H9 (cell line): Measurements from ENCODE around the gene ATP1B2. TPM values are rescaled to one million over a fixed set of nuclear protein-coding genes. Genes with fewer than 3 reads are reported as not detected.

Experiments
- DNase-seq: peaks from one replicate; pipeline ENCODE4 v3.0.0-alpha.2; 2017
- H2AFZ ChIP-seq: one replicate; pipeline ENCODE4 v1.6.1; 2013; ENCODE audit warnings: mild to moderate bottlenecking, low read length, control low read depth, moderate library complexity
- H2AK5ac ChIP-seq: 2 replicates; pipeline ENCODE4 v1.6.1; 2013; ENCODE audit warnings: low read length, control low read depth, mixed read lengths; ENCODE audit not compliant: insufficient read length
- H2BK120ac ChIP-seq: one replicate; pipeline ENCODE4 v1.6.1; 2013; ENCODE audit warnings: low read depth, mild to moderate bottlenecking, low read length, control low read depth, inconsistent platforms; ENCODE audit not compliant: poor library complexity, severe bottlenecking
- H2BK12ac ChIP-seq: 2 replicates; pipeline ENCODE4 v1.6.1; 2013; ENCODE audit warnings: low read length, control low read depth, mixed read lengths, low read depth; ENCODE audit not compliant: insufficient read length
- H2BK15ac ChIP-seq: 2 replicates; pipeline ENCODE4 v1.6.1; 2013; ENCODE audit warnings: low read depth, low read length, control low read depth
- H2BK20ac ChIP-seq: one replicate; pipeline ENCODE4 v1.6.1; 2013; ENCODE audit warnings: low read depth, mild to moderate bottlenecking, low read length, control low read depth, inconsistent platforms; ENCODE audit not compliant: poor library complexity, severe bottlenecking
- H2BK5ac ChIP-seq: 2 replicates; pipeline ENCODE4 v1.6.1; 2013; ENCODE audit warnings: low read length, control low read depth, mixed read lengths; ENCODE audit not compliant: insufficient read length
- H3K14ac ChIP-seq: 2 replicates; pipeline ENCODE4 v1.6.1; 2013; ENCODE audit warnings: low read length, control low read depth; ENCODE audit not compliant: insufficient read depth
- H3K18ac ChIP-seq: 2 replicates; pipeline ENCODE4 v1.6.1; 2013; ENCODE audit warnings: low read depth, mild to moderate bottlenecking, mixed read lengths, low read length, control low read depth; ENCODE audit not compliant: insufficient read length
- H3K23ac ChIP-seq: 2 replicates; pipeline ENCODE4 v1.6.1; 2013; ENCODE audit warnings: low read length, control low read depth, mixed read lengths, low read depth; ENCODE audit not compliant: insufficient read length
- H3K23me2 ChIP-seq: 2 replicates; pipeline ENCODE4 v1.6.1; 2013; ENCODE audit warnings: low read depth, mild to moderate bottlenecking, mixed read lengths, low read length, control low read depth; ENCODE audit not compliant: insufficient read length, poor library complexity, severe bottlenecking
- H3K27ac ChIP-seq: 2 replicates; pipeline ENCODE4 v1.5.1; 2013; ENCODE audit warnings: low read length, control low read depth, mixed read lengths, low read depth; ENCODE audit not compliant: insufficient read length
- H3K27me3 ChIP-seq: 2 replicates; pipeline ENCODE4 v1.6.1; 2013; ENCODE audit warnings: low read length, control low read depth, inconsistent platforms; ENCODE audit not compliant: insufficient read depth
- H3K4ac ChIP-seq: 2 replicates; pipeline ENCODE4 v1.6.1; 2013; ENCODE audit warnings: low read depth, mild to moderate bottlenecking, control low read depth, inconsistent platforms, low read length, moderate library complexity
- H3K4me1 ChIP-seq: 2 replicates; pipeline ENCODE4 v1.6.1; 2013; ENCODE audit warnings: low read length, control low read depth, inconsistent platforms; ENCODE audit not compliant: insufficient read depth
- H3K4me2 ChIP-seq: 2 replicates; pipeline ENCODE4 v1.6.1; 2013; ENCODE audit warnings: low read length, control low read depth, mixed read lengths; ENCODE audit not compliant: insufficient read length, insufficient read depth
- H3K56ac ChIP-seq: 2 replicates; pipeline ENCODE4 v1.6.1; 2013; ENCODE audit warnings: low read depth, mild to moderate bottlenecking, mixed read lengths, low read length, control low read depth; ENCODE audit not compliant: insufficient read length
- H3K79me1 ChIP-seq: 2 replicates; pipeline ENCODE4 v1.6.1; 2013; ENCODE audit warnings: low read depth, mild to moderate bottlenecking, moderate library complexity, low read length, control low read depth, inconsistent platforms; ENCODE audit not compliant: insufficient read depth, poor library complexity, severe bottlenecking
- H3K79me2 ChIP-seq: 2 replicates; pipeline ENCODE4 v1.6.1; 2013; ENCODE audit warnings: low read length, control low read depth, inconsistent platforms; ENCODE audit not compliant: insufficient read depth
- H3K9ac ChIP-seq: 2 replicates; pipeline ENCODE4 v1.6.1; 2013; ENCODE audit warnings: low read length, control low read depth, mixed read lengths; ENCODE audit not compliant: insufficient read length; ENCODE audit errors: extremely low read depth
- H3K9me3 ChIP-seq: one replicate; pipeline ENCODE4 v1.6.1; 2013; ENCODE audit warnings: low read depth, low read length, inconsistent platforms; ENCODE audit not compliant: control insufficient read depth
- H3T11ph ChIP-seq: one replicate; pipeline ENCODE4 v1.6.1; 2013; ENCODE audit warnings: mild to moderate bottlenecking, low read length, control low read depth, inconsistent platforms
- H4K20me1 ChIP-seq: one replicate; pipeline ENCODE4 v1.6.1; 2013; ENCODE audit not compliant: control insufficient read depth, insufficient read length, insufficient read depth
- H4K5ac ChIP-seq: 2 replicates; pipeline ENCODE4 v1.6.1; 2013; ENCODE audit warnings: low read depth, mild to moderate bottlenecking, mixed read lengths, low read length, control low read depth; ENCODE audit not compliant: insufficient read length
- H4K8ac ChIP-seq: replicated peaks from 2 replicates; pipeline ENCODE4 v1.6.1; 2013; ENCODE audit warnings: low read length, control low read depth, mixed read lengths, low read depth; ENCODE audit not compliant: insufficient read length
- H4K91ac ChIP-seq: 2 replicates; pipeline ENCODE4 v1.6.1; 2013; ENCODE audit warnings: low read depth, mild to moderate bottlenecking, moderate library complexity, mixed read lengths, low read length, control low read depth; ENCODE audit not compliant: insufficient read length
- H3K27ac Mint-ChIP-seq, 3 experiments: 2 replicates in 2 of 3; 3 replicates in 1 of 3; pipeline ENCODE4 v1.8.0; 2020 to 2021; ENCODE audit warnings: mixed read lengths in 3 of 3, mild to moderate bottlenecking in 1 of 3, moderate library complexity in 1 of 3
- H3K27me3 Mint-ChIP-seq: 2 replicates; pipeline ENCODE4 v1.8.0; 2021; ENCODE audit warnings: low read depth, mild to moderate bottlenecking, moderate library complexity, mixed read lengths
- H3K36me3 Mint-ChIP-seq, 3 experiments: 2 replicates in 2 of 3; 3 replicates in 1 of 3; pipeline ENCODE4 v1.8.0; 2020 to 2021; ENCODE audit warnings: low read depth in 3 of 3, mixed read lengths in 3 of 3; ENCODE audit not compliant: insufficient read depth in 1 of 3
- H3K4me1 Mint-ChIP-seq, 2 experiments: 2 replicates each; pipeline ENCODE4 v1.8.0; 2020; ENCODE audit warnings: mixed read lengths in 2 of 2
- H3K4me3 Mint-ChIP-seq, 2 experiments: 2 replicates in 1 of 2; 3 replicates in 1 of 2; pipeline ENCODE4 v1.8.0; 2020 to 2021; ENCODE audit warnings: mild to moderate bottlenecking in 2 of 2, mixed read lengths in 2 of 2, moderate library complexity in 1 of 2
- H3K9me3 Mint-ChIP-seq, 2 experiments: 2 replicates in 1 of 2; 3 replicates in 1 of 2; pipeline ENCODE4 v1.8.0; 2020; ENCODE audit warnings: mild to moderate bottlenecking in 2 of 2, mixed read lengths in 2 of 2, moderate library complexity in 1 of 2
- whole genome bisulfite sequencing: extraction: QIAGEN DNeasy Blood & Tissue Kit; methylation state at CpG from one replicate; pipeline ENCODE4 v1.1.7; 2013; ENCODE audit warnings: missing lambda C conversion rate, low lambda C conversion rate, mixed read lengths; ENCODE audit not compliant: insufficient read length; ENCODE audit errors: extremely low coverage; 5-methylcytosine and 5-hydroxymethylcytosine counted together
- long read RNA-seq: library from polyadenylated mRNA; unstranded; transcript quantifications from one replicate; pipeline ENCODE4 v2.0.0, GENCODE V29; 2020
- total RNA-seq: library from RNA; stranded (reverse); gene quantifications from 2 replicates; pipeline ENCODE4 v1.2.1, GENCODE V29; 2021
- TF ChIP-seq, protein P1 (sequence below): fragments of 200-600 bp; sonication (generic); conservative IDR thresholded peaks from 3 replicates; pipeline ENCODE4 v1.8.0; 2021; ENCODE audit warnings: antibody characterized with exemption, mild to moderate bottlenecking

The ATP1B2 gene, protein sequence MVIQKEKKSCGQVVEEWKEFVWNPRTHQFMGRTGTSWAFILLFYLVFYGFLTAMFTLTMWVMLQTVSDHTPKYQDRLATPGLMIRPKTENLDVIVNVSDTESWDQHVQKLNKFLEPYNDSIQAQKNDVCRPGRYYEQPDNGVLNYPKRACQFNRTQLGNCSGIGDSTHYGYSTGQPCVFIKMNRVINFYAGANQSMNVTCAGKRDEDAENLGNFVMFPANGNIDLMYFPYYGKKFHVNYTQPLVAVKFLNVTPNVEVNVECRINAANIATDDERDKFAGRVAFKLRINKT
- 15.4 and 16.2 TPM in 2 replicates for total RNA-seq
- long read RNA-seq, partial matches to known transcripts, result 0 of 9 reads
- long read RNA-seq, other reads (novel, unspliced or antisense), result 5 of 9 reads

DNA sequence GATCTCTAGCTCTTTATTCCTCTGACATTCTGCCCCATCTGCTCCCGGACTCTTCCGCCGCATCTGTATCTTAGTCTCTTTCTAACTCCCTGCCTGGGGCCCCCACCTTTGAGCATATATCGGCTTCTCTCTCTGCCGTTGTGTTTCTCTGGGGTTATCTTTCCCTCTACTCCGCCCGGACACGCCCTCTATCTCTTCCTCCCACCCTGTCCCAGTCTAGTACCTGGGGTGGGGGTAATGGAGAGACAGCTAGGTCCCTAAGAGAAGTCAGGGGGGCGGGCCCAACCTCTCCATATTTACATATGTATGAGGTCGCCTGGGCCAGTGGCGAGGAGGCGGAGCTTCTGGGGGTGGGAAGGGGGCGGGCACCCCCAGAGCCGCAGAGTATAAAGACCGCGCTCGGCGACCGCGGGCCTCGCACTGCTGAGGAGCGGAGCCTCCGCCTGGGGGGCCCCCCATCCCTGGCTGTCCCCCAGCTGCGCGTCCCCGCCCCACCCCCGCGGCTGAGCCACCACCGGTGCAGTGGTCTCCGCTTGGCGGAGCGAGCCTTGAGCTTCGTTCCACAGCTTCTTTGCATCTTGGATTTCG lies at the start of gene ATP1B2:
ATP1B2 (plus strand) TSS at position 418 of the 588 bp plus-strand sequence. CDS start 593 bp downstream, outside the sequence.
- no CpG with 5 or more reads among the region's 34 CpGs for WGBS
- Mint-ChIP-seq H3K4me1 (peaks cover 23 to 38% of the 10 kb centered on the region in 2 experiments), H3K4me3 (peak within 1 kb of the TSS; percentile 69 to 91), H3K27ac (peak within 1 kb of the TSS; percentile 37 to 89 (median 86); a peak in 5 of 7 replicates), H3K27me3 (peaks cover 69% of the 10 kb centered on the region), H3K9me3 (peaks cover 0 to 3% of the 10 kb centered on the region in 2 experiments; a peak in 2 of 5 replicates), H3K36me3 (peaks cover 3 to 20% (median 9%) of the 10 kb centered on the region in 3 experiments; a peak in 5 of 7 replicates)
- H3K56ac ChIP-seq, result no peak within 1 kb of the TSS
- peaks cover 5% of the 10 kb centered on the region for H3K27me3 ChIP-seq
- H3K79me2 ChIP-seq, result no peaks in the 10 kb centered on the region
- H4K8ac ChIP-seq, result no peak within 1 kb of the TSS
- H3K18ac ChIP-seq, result no peak within 1 kb of the TSS
- no peak within 1 kb of the TSS for H2BK20ac ChIP-seq
- no peak within 1 kb of the TSS for H3K23ac ChIP-seq
- TF ChIP-seq, protein P1, sequence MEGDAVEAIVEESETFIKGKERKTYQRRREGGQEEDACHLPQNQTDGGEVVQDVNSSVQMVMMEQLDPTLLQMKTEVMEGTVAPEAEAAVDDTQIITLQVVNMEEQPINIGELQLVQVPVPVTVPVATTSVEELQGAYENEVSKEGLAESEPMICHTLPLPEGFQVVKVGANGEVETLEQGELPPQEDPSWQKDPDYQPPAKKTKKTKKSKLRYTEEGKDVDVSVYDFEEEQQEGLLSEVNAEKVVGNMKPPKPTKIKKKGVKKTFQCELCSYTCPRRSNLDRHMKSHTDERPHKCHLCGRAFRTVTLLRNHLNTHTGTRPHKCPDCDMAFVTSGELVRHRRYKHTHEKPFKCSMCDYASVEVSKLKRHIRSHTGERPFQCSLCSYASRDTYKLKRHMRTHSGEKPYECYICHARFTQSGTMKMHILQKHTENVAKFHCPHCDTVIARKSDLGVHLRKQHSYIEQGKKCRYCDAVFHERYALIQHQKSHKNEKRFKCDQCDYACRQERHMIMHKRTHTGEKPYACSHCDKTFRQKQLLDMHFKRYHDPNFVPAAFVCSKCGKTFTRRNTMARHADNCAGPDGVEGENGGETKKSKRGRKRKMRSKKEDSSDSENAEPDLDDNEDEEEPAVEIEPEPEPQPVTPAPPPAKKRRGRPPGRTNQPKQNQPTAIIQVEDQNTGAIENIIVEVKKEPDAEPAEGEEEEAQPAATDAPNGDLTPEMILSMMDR, result no peak
- H3K23me2 ChIP-seq, result peaks cover 14% of the 10 kb centered on the region
- no peak within 1 kb of the TSS for H3K14ac ChIP-seq
- no peak within 1 kb of the TSS for H3T11ph ChIP-seq
- no peak within 1 kb of the TSS for H2BK15ac ChIP-seq
- H3K27ac ChIP-seq, result no peak within 1 kb of the TSS
- no peaks in the 10 kb centered on the region for H4K20me1 ChIP-seq
- H2BK120ac ChIP-seq, result no peak within 1 kb of the TSS
- H2BK12ac ChIP-seq, result no peak within 1 kb of the TSS
- no peak within 1 kb of the TSS for H3K4ac ChIP-seq
- DNase-seq, result peak; percentile 98
- H3K9ac ChIP-seq, result no peak within 1 kb of the TSS
- no peak within 1 kb of the TSS for H4K91ac ChIP-seq
- H3K4me2 ChIP-seq, result peak within 1 kb of the TSS; percentile 82
- no peak within 1 kb of the TSS for H2AK5ac ChIP-seq
- no peaks in the 10 kb centered on the region for H3K9me3 ChIP-seq
- no peaks in the 10 kb centered on the region for H3K4me1 ChIP-seq
- no peaks in the 10 kb centered on the region for H3K79me1 ChIP-seq
- H4K5ac ChIP-seq, result no peak within 1 kb of the TSS
- no peak within 1 kb of the TSS for H2AFZ ChIP-seq
- no peak within 1 kb of the TSS for H2BK5ac ChIP-seq
